WI38 (cell line): ENCODE results near the gene PDCL2.

Experiments used
- H3K4me3 ChIP-seq: 2 replicates; pipeline ENCODE4 v1.5.1; 2011; ENCODE audit warnings: low read depth, mild to moderate bottlenecking, control low read depth, low read length
- CTCF ChIP-seq: IDR thresholded peaks from 2 replicates; pipeline ENCODE4 v1.5.1; 2012; ENCODE audit warnings: low read depth, mild to moderate bottlenecking, control low read depth, low read length

Gene PDCL2

DNA sequence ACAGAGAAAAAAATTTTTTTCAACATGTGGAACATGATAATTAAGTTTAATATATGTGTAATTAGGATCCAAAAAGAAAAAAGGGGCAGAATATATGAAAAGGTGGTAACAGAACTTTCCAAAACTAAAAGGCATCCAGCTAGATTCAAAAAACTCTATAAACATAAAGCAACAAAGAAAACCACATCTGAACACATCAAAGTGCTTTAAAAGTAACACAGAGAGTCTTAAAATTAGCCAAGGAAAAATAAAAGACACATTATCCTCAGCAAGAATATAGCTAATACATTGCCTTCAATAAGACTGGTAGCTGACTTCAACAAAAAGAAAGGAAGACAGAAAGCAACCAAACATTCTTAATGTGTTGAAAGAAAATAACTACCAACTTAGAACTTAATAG, 53.5 kb downstream of the PDCL2 start:
- no peak for TF ChIP-seq CTCF
- H3K4me3 ChIP-seq, result no peak overlapping the region

DNA sequence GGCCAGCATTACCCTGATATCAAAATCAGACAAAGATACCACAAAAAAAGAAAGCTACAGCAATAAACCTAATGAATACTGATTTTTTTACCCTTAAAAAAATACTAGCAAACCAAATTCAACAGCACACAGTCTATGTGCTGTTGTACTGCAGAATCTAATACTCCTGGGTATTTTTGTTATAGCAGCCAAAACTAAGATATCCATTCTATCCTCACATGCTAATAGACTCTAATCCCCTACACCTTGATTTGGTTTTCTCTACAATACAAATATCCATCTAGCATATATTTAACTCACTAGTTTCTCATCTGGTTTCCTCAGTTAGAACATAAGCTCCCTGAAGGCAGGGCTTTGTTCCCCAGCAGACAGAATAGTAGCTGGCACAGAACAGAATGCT, 57.7 kb downstream of the PDCL2 start:
- no peak overlapping the region for H3K4me3 ChIP-seq
- TF ChIP-seq CTCF, result no peak

DNA sequence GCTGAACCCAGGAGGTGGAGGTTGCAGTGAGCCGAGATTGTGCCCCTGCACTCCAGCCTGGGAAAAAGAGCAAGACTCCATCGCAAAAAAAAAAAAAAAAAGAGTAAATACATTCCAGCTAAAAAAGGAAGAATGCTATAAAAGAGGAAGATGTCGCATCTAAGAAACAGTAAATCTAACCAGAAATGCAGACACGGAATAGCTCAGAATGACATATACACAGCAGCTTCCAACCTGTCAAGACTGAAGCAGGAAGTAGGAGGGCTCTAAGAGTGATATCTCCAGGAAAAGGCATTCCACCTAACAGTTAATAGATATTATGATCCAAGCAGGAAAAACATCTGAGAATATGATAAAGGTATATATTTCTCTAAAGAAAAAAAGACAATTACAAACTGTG, 61.4 kb downstream of the PDCL2 start:
- H3K4me3 ChIP-seq, result no peak overlapping the region
- TF ChIP-seq CTCF, result no peak

DNA sequence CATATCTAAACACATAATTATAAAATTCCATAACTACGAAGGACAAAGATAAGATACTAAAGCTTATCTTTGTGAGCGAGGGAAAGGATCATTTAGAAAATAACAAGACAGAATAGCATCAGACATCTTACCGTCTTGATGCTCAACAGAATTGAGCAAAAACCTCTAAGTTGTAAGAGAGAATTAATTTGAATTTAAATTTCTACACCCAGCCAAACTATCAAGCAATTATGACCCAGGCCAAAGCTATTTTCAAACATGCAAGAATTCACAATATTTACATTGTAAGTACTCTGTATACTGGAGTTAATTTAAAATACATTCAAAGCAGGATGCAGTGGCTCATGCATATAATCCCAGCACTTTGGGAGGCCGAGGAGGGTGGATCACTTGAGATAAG, 61.9 kb downstream of the PDCL2 start:
- no peak for TF ChIP-seq CTCF
- H3K4me3 ChIP-seq, result no peak overlapping the region

DNA sequence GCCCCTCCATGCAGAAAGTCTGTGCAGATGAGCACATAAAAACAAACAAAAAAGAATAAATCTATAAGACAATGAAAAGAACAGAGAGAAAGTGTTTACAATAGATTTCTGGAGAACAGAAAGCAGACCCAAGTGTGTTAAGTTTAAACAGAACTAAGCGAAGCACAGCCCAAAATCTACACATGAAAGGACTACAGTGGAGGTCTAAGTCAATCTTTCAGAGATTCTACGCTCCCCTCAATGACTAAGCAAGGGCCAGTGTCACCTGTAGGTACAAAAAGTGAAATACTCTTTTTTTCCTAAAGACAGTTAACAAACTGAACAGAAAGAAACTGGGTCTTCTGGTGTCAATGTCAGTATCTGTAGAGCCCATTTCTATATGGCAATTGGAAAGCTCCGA, 63.6 kb downstream of the PDCL2 start:
- TF ChIP-seq CTCF, result no peak

GRCh38 chr4:55524844-55525571, 67.0 kb downstream of the PDCL2 start:
- TF ChIP-seq CTCF, result no peak

More for the DNA sequence above, 63.6 kb downstream of the PDCL2 start:
- no peak overlapping the region for H3K4me3 ChIP-seq

DNA sequence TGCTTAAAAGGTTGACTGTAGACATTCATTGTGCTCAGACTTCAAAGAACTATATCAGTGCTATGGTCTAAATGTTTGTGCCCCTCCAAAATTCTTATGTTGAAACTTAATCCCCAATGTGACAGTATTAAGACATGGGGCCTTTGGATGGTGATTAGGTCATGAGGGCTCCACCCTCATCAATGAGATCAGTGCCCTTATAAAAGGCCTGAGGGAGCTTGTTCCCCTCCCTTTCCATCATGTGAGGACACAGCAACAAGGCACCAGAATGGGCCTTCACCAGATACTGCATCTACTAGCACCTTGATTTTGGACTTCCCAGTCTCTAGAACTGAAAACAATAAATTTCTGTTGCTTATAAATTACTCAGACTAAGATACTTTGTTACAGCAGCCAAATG, 73.6 kb downstream of the PDCL2 start:
- TF ChIP-seq CTCF, result no peak
- no peak overlapping the region for H3K4me3 ChIP-seq

More at GRCh38 chr4:55524844-55525571, 67.0 kb downstream of the PDCL2 start:
- no peak overlapping the region for H3K4me3 ChIP-seq
